Stimulated activated naive CD4-positive, alpha-beta T cell treated with Interleukin-2 at 50 U/mL for 16 hours (primary cell): ENCODE data around the gene NUTM2A.
"Not testable (repeated sequence)": the region's sequence is repeated elsewhere in the genome, so short reads cannot be mapped to it uniquely, and the experiment has no call there.

Experiments
- DNase-seq: peaks from one replicate; lab custom pipeline; 2025; lab: John Stamatoyannopoulos, UW

Gene NUTM2A, protein sequence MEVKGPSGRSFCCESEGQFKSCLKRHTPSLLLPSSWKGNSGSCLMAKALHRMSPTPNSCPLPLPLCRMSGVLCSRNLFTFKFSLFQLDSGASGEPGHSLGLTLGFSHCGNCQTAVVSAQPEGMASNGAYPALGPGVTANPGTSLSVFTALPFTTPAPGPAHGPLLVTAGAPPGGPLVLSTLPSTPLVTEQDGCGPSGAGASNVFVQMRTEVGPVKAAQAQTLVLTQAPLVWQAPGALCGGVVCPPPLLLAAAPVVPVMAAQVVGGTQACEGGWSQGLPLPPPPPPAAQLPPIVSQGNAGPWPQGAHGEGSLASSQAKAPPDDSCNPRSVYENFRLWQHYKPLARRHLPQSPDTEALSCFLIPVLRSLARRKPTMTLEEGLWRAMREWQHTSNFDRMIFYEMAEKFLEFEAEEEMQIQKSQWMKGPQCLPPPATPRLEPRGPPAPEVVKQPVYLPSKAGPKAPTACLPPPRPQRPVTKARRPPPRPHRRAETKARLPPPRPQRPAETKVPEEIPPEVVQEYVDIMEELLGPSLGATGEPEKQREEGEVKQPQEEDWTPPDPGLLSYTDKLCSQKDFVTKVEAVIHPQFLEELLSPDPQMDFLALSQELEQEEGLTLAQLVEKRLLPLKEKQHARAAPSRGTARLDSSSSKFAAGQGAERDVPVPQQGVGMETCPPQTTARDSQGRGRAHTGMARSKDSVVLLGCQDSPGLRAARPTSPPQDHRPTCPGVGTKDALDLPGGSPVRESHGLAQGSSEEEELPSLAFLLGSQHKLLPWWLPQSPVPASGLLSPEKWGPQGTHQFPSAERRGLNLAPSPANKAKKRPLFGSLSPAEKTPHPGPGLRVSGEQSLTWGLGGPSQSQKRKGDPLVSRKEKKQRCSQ

DNA sequence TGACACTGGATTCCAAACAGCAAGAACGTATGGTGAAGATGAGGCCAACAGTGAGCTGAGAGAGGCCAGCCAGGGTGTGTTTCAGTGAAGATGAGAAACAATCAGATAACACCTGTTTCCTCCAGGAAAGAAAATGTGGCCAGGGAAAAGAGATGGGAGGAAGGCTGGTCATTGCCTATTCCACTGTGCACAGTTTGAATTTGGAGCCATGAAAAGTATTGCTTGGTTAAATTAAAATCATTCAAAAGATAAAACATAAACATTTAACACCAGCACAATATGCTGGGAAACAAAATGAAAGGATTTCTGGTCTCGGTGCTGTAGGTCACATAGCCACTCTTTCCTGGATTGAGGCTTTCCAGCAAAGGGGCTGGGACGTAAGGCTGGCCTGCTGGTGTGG is at the start of gene NUTM2A:
Gene NUTM2A (plus strand): TSS at position 301 of the 400 bp plus-strand sequence. CDS start 383 bp downstream, outside the sequence.
- not testable (repeated sequence) for DNase-seq

DNA sequence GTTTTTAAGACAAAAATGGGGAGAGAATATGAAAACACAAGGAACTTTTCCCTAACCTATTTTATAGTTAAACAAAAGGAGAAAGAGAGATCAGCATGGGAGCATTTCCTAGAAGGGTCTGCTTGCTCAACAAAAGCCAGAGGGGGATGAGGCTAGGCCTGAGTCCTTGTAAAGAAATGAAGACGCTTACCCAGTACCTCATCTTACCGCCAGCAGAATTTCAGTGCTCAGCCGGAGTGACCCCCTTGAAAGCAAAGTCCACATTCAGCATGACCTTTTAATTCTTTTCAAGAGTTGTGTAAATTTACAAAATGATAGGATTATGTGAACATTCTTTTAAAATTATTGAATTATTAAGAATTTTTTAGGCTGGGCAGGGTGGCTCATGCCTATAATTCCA is 47.7 kb upstream of the NUTM2A start:
- not testable (repeated sequence) for DNase-seq

DNA sequence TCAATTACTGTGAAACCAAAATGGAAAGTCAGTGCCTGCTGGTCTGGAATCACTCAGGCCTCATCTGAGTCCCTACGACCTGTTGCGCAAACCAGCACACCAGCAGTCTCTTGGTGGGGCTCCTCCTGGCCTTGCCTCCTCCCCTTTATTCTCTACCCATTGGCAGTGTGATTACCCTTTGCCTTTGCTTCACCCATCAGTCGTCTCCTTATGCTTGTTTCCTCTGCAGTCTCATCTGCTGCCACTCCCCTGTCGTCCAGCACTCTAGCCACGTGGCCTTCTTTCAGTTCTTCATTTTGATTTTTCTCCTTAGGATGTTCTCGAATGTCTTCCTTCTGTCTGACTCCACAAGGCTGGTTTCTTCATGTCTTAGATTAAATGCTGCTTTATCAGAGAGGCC is 40.8 kb upstream of the NUTM2A start:
- DNase-seq, result not testable (repeated sequence)

DNA sequence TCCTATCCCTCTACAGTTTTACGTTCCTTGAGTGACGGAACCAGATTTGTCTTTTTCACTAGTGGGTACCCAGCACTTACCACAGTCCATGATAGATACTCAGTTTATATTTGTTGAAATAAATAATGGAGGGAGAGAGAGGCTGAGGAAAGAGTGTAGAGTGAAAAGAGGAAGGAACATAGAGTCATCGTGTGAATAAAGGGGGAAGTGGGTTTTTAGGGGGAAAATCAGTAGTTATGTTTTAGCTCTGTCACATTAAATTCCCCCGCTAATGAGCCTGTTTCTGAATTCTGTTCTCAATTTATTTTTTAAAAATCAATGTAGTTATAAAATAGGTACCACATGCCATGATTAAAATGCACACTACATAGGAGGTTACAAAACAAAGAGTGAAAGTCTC is 39.2 kb upstream of the NUTM2A start:
- not testable (repeated sequence) for DNase-seq

DNA sequence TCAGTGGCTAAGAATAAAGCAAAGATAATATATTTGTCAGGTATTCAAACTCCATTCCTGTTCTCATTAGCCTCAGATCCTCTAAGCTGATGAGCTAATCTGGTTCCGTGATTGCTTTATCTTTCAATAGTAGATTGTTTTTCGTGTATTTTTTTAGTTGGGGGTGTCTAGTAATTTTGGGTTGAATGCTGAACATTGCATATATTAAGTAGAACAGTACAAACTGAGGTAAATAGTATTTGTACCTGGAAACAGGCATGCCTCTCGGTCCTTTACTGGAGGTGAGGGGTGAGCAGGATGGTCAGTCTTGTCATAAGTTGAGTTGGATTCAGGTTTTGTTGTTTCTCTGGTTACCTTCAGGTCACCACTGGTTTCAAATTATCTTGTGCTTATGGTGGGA is 37.7 kb upstream of the NUTM2A start:
- not testable (repeated sequence) for DNase-seq

DNA sequence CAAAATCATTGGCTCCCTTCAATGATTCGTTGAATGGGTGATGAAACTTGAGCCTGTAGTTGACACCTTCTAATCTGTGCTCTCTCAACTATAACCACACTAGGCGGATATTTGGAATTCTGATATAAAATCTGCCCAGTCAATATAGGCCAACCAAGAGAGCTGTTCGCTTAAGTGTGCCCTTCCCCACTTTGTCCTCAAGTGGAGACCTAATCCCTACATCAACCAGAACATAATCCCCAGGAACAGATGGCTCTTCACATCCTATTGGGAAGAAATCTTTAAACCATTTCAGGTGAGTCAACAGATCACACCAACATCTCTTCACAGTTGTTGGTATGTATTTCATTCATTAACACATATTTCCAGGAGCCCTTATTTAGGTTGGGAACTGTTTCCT is 33.4 kb upstream of the NUTM2A start:
- not testable (repeated sequence) for DNase-seq

DNA sequence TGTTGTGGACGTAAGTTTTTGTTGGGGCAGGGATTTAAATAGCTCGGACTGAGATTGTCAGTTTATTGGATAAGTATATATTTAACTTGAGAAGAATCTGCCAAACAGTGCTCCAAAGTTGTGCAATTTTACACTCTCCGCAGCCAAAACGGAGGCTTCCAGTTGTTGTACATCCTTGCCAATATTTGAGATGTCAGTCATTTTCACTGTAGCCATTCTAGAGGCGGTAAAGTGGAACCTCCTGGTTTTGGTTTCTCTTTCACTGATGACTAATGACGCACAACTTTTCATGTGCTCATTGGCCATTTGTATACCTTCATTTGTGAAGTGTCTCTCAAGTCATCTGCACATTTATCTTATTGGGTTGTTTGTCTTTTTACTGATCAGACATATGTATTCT is 24.3 kb upstream of the NUTM2A start:
- DNase-seq, result not testable (repeated sequence)

DNA sequence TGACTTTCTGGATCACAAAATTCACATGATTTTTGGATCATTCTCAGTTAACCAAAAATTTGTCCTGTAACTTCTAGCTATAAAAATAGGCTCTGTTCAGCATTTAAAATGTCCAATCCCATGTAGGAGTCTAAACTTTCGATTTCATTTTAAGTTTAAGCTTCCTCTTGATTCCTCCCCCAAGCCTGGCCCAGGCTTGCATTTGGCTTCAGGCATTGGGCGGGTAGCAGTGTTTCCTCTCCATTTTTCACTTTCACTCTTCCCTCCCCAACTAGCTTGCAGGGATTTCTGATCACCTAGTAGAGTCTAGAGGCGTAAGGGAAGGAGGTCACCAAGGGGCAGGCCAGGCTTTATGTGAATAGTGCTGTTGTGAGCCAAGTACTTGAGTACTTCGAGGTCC is 20.4 kb upstream of the NUTM2A start:
- not testable (repeated sequence) for DNase-seq

DNA sequence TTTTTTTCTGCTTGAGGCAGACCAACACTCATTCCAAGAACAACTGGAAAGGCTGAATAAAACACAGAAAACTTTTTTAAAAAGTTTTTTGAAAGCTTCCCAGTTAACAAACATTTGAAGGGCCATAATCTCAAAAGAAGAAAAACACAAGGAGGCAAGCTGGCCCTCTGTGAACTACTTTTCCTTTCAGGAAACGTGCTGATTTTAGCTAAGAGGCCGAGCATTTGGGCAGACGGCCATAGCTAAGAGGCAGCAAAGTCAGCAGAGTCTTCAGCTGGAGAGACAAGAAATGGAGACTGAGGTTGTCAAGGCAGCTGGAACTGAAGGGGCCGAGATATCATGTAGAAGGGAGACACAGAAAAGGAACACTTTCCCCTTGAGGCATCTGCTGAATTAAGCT is 18.3 kb upstream of the NUTM2A start:
- DNase-seq, result not testable (repeated sequence)

DNA sequence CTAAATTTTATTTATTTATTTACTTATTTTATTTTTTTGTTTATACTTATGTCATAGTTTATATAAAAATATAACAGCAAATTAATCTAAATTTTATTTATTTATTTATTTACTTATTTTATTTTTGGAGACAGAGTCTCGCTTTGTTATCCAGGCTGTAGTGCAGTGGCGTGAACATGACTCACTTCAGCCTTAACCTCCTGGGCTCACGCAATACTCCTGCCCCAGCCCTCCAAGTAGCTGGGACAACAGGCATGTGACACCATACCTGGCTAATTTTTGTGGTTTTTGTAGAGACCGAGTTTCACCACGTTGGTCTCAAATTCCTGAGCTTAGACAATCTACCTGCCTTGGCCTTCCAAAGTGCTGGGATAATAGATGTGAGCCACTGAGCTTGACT is 14.9 kb upstream of the NUTM2A start:
- not testable (repeated sequence) for DNase-seq

DNA sequence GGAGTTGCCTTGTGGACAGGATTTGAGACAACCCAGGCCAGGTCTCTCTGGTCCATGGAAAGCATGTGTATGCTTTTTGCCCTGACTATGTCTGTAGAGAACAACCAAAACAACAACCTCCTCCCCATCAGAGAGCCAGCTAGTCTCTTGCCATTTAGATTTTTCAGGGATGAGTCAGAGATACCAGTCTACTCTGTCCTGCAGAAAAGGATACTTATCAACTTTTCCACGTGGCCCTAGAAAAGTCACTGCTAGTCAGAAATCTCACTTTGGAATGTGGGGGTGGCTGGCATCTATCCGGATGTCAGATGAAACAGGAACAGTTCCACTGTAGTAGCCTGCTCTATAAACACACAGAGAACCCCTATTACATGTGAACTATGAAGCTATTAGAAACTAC is 13.4 kb upstream of the NUTM2A start:
- not testable (repeated sequence) for DNase-seq

DNA sequence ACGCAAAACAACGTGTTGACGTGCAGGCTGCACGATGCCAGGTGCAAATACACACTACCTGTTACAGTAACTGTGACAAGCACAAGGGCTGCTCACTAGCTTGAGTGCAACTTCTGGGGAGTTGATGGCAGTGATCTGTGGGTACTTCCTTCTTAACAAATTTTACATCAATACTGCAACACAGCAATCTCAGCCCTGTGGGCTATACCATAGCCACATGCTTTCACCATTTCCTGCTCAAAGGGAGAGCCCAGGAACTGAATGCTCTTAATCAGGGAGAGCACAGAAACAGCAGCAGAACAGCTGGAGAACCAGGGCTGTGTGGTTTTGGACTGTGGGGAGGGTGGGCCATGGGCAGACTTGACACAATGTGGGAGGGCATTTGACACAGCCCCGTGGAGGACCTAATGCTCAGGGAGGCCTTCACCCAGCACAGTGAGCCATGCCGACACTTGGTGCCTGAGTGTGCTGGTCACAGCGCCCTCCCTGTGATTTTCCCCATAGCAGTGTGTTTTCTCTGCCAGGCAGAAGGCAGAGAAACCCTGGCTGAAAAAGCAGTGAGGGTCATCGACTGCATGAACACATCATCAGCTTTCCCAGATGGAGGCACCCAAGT is 12.0 kb upstream of the NUTM2A start:
- not testable (repeated sequence) for DNase-seq

DNA sequence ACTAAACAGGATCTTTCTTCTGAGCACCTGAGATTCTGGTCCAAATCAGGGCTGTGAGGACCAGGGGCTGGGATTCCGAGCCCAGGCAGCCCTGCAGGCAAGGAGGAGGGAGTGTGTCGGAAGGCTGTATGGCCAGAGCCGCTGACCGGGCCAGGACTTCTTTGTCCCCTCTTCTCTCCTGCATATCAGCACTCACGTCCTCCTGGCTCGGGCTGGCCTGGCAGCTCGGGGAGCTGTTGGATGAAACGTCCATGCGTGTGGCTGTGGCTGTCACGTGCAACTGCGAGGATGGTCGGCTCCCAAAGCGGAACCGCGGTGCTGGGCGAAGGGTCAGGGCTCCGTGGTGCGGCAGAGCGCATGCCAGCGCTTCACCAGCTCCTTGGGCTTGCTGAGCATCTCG is 11.4 kb upstream of the NUTM2A start:
- DNase-seq, result not testable (repeated sequence)

DNA sequence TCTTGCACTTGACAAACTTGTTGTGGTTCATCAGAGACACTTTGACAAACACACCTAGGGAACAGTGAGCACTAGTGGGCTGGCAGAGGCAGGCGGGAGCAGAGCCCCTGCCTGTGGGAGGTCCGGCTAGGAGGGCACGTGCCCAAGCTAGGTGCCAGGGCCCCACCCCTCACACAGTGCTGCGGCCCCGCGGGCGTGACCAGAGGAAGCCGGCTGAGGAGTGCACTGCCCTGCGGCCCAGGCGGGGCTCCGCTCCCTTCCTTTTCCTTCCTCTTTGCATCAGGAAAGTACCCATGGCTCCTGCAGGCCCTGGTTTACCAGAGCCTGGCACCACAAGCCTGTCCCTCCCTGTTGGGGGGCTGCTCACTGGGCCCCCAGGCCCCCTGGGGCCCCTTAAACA is 9.1 kb upstream of the NUTM2A start:
- DNase-seq, result not testable (repeated sequence)

DNA sequence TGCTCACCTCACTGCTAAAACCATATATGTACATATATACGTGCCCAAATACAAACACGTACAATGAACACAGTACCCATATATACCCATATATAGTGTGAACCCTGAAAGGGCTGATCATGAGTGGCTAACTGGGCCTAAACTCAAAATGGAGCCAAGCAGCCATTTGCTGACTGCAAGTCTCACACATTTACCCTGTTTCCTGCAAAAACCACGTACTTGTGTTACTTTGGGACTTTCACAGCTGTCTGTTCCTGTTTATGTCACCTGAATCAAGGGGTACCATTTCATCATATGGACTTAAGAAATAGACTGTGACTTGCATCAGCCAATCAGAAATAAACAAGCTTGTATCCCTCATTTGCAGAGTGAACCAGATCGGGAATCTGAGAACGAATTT is 5.9 kb upstream of the NUTM2A start:
- not testable (repeated sequence) for DNase-seq

DNA sequence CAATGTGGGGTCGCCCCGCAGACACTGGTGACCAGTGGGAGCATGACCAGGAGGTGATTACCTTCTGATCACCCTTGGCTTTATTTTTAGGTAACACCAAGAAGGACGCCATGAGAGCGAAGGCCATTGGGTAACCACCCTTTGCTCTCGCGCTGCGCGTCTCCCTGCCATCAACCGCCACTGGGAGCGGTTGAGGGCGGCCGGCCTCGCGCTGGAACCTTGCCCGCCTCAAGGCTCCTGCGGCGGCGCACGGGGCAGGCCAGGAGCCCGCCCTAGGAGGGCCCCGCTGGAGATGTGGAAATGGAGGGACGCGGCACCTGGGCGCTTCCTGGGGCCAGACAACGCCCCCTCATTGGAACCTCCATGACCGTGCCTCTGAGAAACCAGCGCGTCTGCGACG is 2.5 kb upstream of the NUTM2A start:
- DNase-seq, result not testable (repeated sequence)

DNA sequence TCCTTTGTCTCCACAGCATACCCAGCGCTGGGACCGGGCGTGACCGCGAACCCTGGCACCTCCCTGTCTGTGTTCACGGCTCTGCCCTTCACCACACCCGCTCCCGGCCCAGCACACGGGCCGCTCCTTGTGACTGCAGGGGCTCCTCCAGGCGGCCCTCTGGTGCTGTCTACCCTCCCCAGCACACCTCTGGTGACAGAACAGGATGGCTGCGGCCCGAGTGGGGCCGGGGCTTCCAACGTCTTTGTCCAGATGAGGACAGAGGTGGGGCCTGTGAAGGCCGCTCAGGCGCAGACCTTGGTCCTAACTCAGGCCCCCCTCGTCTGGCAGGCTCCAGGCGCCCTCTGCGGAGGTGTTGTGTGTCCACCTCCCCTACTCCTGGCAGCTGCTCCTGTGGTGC is 3.0 kb downstream of the NUTM2A start:
- DNase-seq, result not testable (repeated sequence)

DNA sequence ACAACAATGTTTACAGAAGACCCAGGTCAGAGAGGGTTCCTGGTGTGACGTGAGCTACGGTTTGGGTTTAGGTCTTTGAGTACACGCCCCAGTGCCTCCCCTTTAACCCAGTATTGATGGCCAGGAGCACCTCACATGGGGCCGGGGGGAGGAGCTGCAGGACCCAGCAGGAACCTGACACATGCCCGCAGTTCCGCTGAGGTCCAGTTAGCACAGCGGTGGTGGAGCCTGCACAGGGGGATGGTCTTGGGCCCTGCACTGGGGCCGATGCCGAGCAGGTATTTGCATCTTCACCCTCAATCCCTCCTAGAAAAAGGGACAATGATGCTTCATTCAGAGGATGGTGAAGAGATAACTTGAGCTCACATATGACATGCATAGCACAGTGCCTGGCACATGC is 4.0 kb downstream of the NUTM2A start:
- DNase-seq, result not testable (repeated sequence)

DNA sequence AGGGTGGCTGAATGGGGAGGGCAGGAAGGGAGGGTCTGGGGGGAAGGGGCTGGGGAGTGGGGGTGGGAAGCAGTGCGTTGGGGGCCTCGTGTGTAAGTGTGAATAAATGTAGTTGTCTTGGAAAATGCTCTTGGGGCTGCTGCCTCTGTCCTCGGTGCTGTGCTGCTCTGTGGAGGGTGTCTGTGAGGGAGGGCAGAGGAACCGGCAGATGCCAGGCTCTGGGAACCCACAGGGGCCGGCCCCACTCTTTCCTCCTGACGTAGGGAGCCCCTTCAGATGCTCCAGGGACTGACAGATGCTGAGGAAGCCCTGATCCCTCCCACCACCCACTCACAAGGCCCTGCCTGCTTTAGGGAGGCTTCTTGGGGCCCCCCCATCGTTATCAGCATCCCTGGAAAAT is 9.6 kb downstream of the NUTM2A start:
- not testable (repeated sequence) for DNase-seq

DNA sequence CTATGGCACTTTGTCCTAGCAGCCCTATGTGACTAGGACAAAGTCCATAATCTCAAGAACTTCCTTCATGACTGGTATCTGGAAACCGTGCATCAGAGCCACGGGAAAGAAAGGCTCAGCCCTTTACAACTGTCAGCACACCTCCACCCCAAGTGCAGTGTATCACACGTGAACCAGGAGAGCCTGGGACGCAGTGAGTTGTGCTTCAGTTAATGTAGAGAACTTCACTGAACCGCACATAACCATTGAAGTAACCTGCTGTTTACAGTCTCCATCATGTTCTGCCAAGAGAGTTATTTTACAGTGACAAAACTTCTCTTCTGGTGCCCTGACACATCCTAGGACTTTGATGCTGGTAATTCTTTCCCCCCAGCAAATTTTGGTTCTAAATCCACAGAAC is 12.0 kb downstream of the NUTM2A start:
- DNase-seq, result not testable (repeated sequence)

DNA sequence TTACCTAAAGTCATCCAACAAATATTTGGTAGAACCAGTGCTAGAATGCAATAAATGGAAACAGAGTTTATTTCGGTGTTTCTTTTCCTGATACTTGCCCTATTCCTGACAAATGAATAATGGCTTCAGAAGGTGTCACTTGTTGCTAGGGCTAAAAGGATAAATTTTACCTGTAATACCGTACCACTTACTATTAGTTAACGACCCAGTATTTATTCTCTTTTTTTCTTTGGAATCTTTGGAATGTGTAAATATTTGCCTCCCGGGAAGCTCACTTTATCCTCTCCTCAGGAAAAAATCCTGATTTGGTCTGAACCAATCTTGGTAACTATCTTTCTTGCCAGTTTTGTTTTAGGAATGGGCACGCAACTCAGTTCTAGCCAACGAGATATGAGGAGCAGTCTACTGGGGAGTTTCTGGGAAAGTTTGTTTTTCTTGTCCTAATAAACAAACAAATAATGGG is 14.1 kb downstream of the NUTM2A start:
- not testable (repeated sequence) for DNase-seq

DNA sequence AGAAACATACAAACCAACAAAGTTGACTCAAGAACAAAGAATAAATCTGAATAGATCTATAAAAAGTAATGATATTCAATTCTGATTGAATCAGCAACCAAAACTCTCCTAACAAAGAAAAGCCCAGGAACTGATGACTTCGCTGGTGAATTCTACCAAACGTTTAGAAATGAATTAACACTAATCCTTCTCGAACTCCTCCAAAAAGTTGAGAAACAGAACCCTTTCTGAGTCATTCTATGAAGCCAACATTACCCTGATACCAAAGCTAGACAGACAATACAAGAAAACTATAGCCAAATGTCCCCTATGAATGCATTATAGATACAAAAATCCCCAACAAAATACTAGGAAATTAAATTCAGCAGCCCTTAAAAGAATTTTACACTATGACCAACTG is 16.9 kb downstream of the NUTM2A start:
- not testable (repeated sequence) for DNase-seq
